ENCODE measurements around the gene BICD1.
"Not testable (repeated sequence)": the region's sequence is repeated elsewhere in the genome, so short reads cannot be mapped to it uniquely, and the experiment has no call there.

The BICD1 gene

DNA sequence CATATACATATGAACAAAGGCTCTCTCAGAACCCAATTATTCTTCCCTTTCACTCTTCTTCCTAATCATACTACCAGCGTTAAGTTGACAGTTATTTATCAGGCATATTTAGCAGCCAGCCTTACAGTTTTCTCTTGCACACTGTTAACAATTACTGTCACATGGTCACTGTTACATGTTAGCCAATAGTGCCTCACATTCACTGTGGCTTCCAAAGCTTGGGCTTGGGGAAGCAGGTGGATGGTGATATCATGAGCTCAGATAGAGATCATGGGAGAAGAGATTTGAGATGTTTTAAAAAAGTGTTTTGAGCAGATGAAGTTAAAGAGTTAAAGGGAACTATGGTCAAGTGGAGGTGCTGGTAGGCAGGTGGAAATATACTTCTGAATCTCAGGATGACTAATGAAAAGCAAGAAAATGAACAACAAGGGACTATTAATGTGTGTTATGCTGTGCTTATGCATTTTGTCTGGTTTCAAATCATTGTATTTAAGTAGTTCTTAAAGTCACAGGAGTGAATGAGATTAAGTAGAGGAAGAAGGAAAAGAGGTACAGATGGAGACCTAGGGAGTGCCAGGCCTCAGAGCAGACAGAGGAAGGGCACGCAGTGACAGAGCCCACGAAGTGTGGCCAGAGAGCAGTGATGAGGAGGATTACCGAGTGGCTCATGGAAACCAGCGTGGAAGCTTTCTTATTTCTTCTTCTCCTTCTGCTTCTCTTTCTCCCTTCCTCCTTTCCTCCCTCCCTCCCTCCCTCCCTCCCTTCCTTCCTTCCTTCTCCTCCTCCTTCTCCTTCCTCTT lies 39.6 kb downstream of the BICD1 start:
- DNase-seq, result no peak

DNA sequence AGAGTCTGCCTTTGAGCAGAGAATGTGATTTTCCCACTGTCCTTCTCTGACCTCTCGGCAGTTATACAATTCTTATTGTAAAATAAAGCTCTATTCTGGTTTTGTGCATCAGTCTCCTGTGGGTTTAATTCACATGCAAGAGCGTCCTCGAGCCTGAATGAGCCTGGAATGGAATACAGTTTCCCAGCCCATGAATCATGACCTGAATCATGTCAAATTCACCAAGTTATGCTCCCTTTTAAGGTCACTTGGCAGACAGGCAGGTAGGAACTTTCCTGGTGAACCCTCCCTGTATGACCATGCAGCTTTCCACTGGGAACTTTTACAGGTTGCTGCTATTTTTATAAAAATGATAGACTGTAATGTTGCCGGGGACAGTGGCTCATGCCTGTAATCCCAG lies 41.7 kb downstream of the BICD1 start:
- DNase-seq, result no peak

DNA sequence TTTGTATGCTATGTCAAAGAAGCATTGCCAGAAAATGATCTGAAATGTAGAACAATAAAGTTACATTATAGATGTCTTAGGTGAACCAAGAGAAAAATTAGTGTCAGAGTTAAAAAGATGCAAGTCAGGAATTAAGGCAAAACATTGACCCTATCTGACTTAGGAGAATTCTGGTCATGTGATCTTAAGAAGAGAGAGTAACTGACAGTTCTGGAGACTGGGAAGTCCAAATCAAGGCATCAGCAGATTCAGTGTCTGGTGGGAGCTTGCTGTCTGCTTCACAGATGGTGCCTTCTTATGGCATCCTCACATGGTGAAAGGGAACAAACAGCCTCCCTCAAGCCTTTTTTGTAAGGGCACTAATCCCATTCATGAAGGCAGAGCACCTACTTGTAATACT lies 42.8 kb downstream of the BICD1 start:
- no peak for DNase-seq

DNA sequence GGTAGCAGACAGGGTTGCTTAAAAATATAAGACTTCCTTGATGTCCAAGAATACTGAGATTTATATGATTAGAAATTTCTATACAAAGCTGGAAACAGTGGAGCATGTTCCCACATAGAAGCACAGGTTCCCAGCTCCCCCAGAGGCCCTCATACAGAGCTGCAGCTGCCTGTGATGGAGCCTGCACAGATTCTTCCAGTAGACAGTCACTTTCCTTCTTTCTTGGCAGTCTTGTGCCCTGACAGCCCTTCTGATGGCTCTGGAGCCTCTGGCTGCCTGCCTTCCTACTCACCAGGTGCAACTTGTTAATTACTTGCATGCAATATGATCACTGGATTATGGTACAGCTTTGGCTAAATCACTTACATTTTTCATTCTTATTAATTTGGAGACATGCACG lies 44.4 kb downstream of the BICD1 start:
- DNase-seq, result no peak

DNA sequence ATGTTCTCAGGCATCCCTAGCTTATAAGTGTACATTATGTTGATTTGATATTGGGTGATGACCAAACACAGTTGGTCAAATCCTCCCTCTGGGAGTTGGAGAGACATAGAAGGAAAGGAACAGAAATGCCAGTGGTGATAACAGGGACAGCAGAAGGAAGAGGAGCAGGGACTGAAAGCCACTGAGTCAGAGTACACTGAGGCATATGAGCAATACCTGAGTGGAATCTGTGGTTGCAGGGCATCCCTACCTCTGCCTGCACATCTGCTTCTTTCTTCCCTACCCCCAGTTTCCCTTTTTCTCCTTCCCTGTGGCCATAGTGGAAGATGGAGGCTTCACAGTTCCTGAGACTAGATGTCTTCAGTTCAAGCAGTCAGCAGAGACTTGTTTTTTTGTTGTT lies 44.9 kb downstream of the BICD1 start:
- DNase-seq, result no peak

DNA sequence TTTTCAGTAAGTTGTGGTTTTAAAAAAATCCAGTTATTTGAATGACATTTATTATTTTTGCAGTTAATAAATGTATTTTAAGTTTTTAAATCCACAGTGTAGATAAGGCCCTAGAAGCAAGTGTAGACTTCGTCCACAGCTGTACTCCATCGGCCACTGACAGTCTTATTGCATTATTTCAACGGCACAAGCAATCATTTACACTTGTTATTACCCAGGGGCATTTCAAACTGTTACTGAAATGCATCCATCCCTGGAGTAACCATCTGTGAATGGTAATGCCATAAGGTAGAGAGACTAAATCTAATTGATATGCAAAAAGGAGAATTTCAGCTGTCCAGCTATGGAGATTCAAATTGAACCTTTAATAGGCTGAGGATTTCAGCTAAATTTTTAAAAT lies 48.4 kb downstream of the BICD1 start:
- no peak for DNase-seq

DNA sequence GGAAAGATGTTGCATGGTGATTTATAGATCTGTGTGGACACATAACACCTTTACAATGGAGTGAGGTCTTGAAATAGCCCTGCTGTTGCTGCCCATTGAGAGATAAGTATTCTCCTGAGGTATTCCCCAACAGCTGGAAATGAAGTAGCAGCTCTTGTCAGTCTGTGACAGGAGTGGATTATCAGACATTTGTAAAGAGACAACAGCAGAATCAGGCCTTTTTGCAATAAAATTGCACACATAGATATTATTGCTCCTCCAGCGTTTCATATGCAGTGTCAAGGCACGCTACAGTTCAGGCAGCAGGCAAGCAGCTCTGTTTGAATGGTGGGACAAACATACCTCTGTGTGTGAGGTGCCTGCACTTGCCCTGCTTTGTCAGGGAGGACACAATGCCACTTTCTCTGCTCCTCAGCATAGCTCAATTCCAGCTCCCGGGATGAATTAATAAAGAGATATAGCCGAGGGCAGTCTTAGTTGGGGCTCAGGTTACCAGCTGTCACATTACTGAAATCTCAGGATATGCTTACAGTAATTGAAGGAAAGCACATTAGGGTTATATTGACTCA lies 49.4 kb downstream of the BICD1 start:
- DNase-seq, result no peak

DNA sequence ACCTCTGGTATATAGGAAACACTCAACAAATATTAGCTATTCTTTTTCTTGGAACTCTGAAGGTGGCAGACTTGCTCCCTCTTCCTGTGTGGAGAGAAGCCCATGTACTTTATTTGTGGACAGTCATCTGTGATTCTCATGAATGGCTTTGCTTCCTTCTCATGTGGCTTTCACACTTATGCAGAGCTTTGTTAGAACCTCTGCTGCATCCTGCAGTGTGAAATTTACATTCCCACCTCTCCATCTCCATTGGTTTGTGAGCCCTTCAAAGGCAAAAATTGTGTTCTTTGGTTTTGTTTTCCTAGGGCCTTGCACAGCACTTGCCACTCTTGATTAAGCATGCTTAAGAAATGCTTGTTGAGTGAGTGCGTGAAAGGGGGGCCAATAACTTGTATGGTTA lies 51.9 kb downstream of the BICD1 start:
- DNase-seq, result no peak

DNA sequence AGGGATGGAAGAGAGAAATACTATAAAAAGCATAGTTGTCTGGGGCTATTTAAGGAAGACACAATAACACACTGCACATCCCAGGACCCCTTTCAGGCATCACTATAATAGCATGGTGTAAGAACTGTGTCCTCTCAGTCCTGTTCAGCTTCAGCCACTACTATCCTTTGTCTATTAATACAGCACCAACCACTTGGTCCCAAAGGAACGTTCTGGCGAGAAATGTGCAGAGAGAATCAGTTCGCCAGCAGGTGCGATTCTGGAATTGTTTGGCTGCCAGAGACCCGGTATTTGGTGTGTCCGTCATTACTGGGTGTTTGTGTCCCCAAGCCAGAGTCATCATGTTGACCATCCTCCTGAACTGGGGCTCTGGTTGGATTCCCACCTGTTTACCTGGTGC lies 52.7 kb downstream of the BICD1 start:
- no peak for DNase-seq

DNA sequence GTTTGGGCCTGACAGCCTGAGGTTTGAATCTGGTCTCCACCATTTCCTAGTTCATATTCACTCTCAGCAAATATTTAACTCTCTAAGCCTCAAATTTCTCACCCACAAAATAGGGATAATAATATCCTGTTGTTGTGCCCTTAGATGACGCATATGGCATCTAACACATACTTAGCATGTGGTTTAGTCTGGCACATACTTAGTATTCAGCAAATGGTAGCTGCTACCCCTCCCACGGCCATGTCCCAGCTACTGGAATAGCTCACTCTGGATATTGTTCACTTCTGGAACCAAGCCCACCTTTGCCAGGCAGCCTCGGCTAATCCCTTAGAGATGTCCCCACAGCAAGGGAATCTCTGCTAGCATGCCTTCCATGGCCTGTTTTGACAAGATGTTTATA lies 53.3 kb downstream of the BICD1 start:
- no peak for DNase-seq

DNA sequence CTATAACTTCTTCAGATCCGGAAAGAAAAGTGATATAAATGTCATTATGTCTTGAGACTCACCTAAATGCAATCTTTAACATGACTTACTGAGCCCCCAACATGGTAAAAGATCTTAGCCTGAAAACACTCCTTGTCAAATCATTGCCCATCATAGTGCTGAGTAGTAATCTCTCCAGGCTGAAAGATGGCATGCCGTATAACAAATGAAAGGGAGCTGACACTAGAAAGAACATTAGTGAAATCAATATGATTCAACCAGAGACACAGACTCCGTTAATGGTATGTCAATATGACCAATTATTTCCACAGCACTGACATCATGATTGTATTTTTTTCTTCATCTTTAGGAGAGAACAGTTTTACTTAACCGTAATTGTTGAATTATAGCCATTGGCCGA lies 54.4 kb downstream of the BICD1 start:
- no peak for DNase-seq

DNA sequence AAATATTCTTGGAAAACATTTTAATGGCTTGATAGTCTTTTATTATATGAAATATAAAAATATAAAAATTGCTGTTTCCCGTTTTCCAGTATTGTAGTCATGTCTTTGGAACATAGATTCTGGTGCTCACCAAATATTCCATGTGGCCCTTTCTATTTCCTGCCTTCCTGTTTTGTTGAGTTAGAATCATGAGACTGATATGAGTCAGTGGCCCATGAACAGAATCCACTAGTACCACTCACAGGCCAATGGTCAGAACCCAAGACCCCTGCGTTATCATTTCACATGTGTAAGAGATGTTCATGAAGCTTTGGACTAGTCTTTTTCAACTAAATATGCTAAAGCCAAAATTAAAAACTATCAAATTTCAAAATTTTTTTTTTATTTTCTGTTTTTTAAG lies 56.9 kb downstream of the BICD1 start:
- DNase-seq, result no peak

DNA sequence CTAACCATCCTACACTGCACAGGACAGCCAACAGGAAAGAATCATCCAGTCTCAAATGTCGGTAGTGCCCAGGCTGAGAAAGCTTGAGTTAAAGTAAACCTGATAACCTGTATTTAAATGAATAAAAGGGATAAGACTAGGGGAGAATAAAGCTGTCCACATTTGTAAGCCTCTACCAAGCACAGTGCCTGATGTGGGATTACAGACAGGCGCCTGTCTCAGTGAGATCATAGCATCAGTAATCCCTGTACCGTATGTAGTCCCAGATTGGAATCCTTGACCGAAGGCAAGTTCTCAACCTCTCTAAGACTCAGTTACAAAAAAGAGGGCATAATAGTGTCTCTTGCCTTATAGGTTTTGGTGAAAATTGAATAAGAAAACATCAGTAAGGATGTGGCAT lies 59.9 kb downstream of the BICD1 start:
- DNase-seq, result no peak

DNA sequence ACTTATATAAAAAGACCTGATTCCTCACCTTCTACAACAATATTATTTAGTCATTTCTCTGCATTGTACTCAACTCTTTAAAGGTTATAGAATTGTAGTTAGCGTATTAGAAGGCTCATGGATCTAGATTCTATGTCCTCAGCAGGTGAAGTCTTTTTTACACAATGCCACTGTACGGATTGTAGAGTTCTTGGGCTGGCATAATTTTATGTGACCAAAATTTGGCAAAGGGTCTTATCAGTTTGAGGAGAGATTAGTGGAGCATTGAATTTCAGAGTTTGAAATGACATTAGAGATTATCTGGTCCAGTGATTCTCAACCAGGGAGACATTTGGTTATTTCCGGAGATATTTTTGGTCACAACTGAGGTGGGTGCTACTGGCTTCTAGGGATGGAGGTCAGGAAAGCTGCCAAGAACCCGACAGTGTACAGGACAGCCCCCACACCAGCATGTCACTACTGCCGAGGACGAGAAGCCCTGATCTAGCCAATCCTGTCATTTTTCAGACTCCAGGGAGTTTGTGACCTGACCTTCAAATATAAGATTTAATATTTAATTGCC lies 63.9 kb downstream of the BICD1 start:
- DNase-seq, result no peak

DNA sequence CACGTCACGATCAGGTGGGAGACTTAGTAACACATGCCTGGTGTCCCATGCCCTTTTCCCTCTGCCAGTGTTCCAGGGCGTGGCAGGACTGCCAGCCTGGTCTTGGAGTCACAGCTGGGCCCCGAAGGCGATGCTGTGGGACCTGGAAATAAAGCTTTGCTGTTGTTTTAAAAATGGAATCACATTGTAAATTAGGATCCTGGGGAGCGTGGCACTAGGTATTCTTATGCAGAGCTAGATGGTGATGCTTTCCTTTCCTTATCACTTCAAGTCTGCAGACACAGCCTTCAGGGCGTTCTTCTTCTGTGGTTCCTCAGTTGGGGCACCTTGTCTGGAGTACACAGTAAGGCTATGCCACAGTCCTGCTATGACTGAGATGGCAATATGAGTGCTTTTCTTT lies 64.6 kb downstream of the BICD1 start:
- no peak for DNase-seq

DNA sequence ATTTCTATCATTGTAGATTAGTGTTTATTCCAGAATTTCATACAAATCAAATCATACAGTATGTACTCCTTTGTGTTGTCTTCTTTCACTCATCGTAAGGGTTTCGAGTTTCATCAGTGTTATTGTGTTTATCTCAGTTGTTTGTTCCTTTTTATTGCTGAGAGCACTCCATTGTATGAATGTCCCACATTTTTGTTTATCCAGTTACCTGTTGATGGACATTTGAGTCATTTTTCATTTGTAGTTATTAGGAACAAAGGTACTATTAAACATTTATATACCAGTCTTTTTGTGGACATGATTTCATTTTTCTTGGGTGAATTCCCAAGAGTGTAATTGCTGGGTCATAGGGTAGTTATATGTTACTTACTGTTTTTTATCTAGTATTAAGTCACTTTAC lies 70.0 kb downstream of the BICD1 start:
- no peak for DNase-seq

DNA sequence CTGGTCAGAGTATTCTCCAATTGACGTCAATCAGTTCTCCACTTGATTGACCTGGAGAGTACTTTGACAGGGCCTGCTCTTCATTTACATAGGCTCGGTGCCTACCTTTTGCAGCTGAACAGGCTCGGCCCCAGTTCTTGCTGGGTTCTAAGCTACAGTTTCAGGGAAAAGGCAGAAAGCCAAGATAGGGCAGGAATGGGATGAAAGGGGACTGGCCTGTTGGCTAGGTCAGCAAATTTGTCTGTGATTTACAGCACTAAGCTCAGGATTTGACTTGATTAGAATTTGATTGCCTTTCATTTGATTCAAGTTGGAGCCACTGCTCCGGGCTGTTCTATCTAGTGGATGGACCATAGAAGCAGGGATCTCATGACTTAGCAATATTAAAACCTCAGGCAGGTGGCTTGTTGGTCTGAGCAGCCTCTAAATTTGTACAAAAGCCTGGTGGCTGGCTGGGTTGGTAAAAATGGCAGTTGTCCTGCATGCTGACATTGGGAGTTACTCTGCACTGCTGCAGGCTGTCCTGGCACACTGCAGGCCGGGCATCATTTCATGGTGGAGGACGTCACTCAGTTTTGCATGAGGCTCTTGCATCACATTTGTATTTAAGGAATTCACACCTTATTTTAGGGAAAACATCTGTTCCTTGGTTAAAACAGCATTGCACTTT lies 71.8 kb downstream of the BICD1 start:
- DNase-seq, result no peak

DNA sequence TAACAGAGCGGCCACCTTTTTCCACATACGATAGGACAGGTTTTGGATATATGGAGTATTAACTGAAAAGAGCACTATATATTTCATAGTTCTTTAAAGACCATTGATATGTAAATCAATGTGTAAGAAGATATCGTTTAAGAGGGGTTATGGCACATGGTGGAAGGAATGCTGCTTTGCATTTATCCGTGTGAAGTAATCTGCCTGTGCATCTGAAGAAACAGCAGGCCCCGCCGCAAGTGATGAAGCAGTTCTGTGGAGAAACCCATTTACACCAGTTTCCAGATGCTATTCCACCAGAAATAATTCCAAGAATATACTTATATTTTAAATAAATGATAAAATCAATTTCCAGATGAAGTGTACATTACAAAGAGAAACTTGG lies 72.4 kb downstream of the BICD1 start:
- no peak for DNase-seq

DNA sequence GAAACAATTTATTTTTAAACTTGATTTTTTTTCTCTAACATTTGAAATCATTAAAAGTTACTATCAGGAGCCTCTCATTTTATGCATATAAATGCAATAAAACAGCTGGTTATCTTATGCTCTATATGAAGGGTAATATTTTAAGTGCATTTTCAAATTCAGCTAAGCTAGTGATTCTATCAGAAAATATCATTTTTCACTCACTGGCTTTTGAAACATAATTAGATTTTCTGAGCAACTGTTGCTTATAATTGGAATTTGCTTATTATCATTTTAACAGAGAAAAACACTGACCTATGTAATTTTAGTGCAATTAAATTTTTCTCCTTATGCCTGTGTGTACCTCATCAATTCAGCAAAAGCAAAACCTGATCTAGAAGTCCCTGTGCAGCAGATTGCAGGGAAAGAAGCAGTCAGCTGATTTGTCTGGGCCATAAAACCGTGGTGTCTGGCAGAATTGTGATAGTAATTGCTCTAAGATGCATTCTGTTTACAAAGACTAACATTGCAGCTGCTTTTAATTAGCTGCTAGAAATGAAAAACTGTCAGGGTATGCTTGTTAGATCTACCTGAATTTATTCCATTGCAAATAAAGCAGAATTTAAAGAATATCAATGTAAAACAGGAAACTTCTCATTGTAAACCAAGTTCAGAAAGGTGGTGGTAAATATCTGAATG lies 75.0 kb downstream of the BICD1 start:
- no peak for DNase-seq

DNA sequence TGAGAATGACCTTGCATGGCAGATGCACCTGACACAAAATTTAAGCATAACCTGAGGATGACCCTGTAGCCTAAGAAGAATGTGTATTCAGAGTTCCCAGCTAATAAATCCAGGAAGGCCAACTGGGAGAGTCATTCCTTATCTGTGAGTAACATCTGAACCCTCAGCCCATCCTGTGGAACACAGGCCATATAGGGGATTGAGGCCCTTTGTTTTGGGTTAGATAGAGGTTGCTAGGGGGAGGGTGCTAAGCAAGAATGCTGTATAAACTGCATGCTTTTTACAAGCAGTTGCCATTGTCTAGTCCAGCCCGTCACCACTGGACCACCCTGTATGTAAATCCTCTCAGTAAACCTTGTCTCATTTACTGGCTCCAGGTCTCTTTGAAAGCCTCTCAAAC lies 77.0 kb downstream of the BICD1 start:
- no peak for DNase-seq

DNA sequence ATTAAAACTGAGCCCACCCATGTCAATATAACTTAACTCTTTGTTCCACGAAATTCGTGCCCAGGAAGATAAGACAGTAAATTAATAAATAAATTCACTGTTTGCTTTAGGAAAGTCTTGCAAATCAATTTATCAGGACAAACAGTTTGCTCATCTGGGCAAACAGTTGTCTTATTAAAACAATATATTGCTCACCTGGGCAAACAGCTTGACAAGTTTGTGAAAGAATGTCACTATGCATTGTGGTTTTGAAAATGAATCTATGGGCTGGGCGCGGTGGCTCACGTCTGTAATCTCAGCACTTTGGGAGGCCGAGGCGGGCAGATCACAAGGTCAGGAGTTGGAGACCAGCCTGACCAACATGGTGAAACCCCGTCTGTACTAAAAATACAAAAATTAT lies 80.5 kb downstream of the BICD1 start:
- not testable (repeated sequence) for DNase-seq

DNA sequence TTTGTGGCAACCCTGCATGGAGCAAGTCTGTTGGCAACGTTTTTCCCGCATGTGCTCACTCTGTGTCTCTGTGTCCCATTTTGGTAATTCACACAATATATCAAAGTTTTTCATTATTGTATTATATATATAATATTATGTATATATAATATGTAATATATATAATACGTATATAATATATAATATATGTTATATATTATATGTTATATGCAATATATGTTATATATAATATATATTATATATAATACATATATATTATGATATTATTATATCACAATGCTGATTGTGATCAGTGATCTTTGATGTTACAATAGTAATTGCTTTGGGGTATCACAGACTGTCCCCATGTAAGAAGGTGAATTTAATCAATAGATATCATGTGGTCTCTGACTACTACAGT lies 84.8 kb downstream of the BICD1 start:
- no peak for DNase-seq

Measured in T-helper 1 cell (primary cell).